ENCODE data around the gene MAPK1IP1L. TPM values are rescaled to one million over a fixed set of nuclear protein-coding genes. Genes with fewer than 3 reads are reported as not detected.

The MAPK1IP1L gene
- total and polyA plus RNA-seq, 2 of the 8 experiments (the other 6 are each of a cell fraction or from before 2014, with no cell fraction given): 111 to 228 TPM

- Histone ChIP-seq H3K4me1 (replicated peaks in 1 of 4; ENCODE audit: control insufficient read depth in 3 of 4, insufficient read depth in 4 of 4, low read length in 3 of 4) (no peaks in the 10 kb centered on the region; a peak in 3 of 7 replicates), H3K9ac (replicated peaks in 1 of 4; ENCODE audit: extremely low read depth in 1 of 4, low read depth in 3 of 4, low read length in 3 of 4) (no peak overlapping the region), H2AK5ac (ENCODE audit: low read depth, low read length) (no peak overlapping the region), H4K8ac (ENCODE audit: extremely low read depth, insufficient read depth, low read length) (no peak overlapping the region), H3K36me3 (ENCODE audit: control insufficient read depth in 2 of 4, insufficient read depth in 4 of 4, low read length in 3 of 4) (peaks cover 4 to 40% (median 8%) of the 10 kb centered on the region in 4 experiments; a peak in 7 of 8 replicates), H3K23me2 (ENCODE audit: low read depth, low read length) (no peaks in the 10 kb centered on the region), H3K27me3 (replicated peaks in 1 of 4; ENCODE audit: control insufficient read depth in 3 of 4, extremely low read depth in 1 of 4, insufficient read depth in 3 of 4, low read length in 3 of 4) (no peaks in the 10 kb centered on the region), H3K56ac (replicated peaks; ENCODE audit: insufficient read length, low read depth, low read length) (no peak overlapping the region), H4K91ac (replicated peaks; ENCODE audit: insufficient read length, low read length) (no peak overlapping the region), H4K5ac (ENCODE audit: insufficient read length, low read depth, low read length) (no peak overlapping the region), H3K79me1 (ENCODE audit: low read depth, low read length) (peaks cover 2% of the 10 kb centered on the region; the same call in 1 of the 2 replicates), H3K14ac (ENCODE audit: insufficient read length) (no peak overlapping the region), H3K4me2 (ENCODE audit: insufficient read depth in 1 of 2, low read depth in 2 of 2, low read length in 2 of 2) (no peak overlapping the region), H3K79me2 (ENCODE audit: control insufficient read depth in 1 of 2, insufficient read depth in 2 of 2, low read length in 2 of 2) (peaks cover 18 to 85% of the 10 kb centered on the region in 2 experiments), H2BK5ac (ENCODE audit: low read depth, low read length) (no peak overlapping the region), H3K4me3 (ENCODE audit: extremely low read depth in 1 of 4, insufficient read depth in 2 of 4, low read depth in 3 of 4, low read length in 4 of 4) (no peak overlapping the region), H4K20me1 (replicated peaks in 1 of 2; ENCODE audit: control insufficient read depth in 1 of 2, insufficient read depth in 2 of 2, low read length in 2 of 2) (peaks cover 6 to 7% of the 10 kb centered on the region in 2 experiments), H2BK15ac (ENCODE audit: low read length) (no peak overlapping the region), H2BK120ac (replicated peaks; ENCODE audit: low read depth, low read length) (no peak overlapping the region), H3K9me3 (ENCODE audit: insufficient read depth in 2 of 2, low read depth in 1 of 2, low read length in 1 of 2) (no peaks in the 10 kb centered on the region), H3K4ac (replicated peaks; ENCODE audit: insufficient read length, low read depth, low read length) (no peak overlapping the region), H2BK20ac (ENCODE audit: low read length) (no peak overlapping the region), H3K23ac (ENCODE audit: insufficient read length) (no peak overlapping the region), H3K18ac (ENCODE audit: extremely low read depth, low read length) (no peak overlapping the region), H2BK12ac (ENCODE audit: low read depth, low read length) (0 out of 2 replicates have a peak overlapping the region, but pooled peaks have one; percentile 33), H3K27ac (ENCODE audit: low read depth, low read length) (no peak overlapping the region), H2AFZ (ENCODE audit: low read length) (no peak overlapping the region)
- WGBS, 2 experiments (ENCODE audit: extremely low coverage in 1 of 2, insufficient coverage in 1 of 2, insufficient read length in 1 of 2, insufficient replicate concordance in 2 of 2, low coverage in 1 of 2, low lambda C conversion rate in 2 of 2, missing lambda C conversion rate in 1 of 2): 96% methylated on average over 5 of the region's 5 CpGs; no CpG with 5 or more reads in 1 of the 2 experiments
- no peak for FAIRE-seq
- ChIA-PET CTCF (ENCODE audit: partially characterized antibody) (no interaction called here), POLR2A (ENCODE audit: partially characterized antibody) (interaction anchor here (0.7 to 3.8 kb wide), 6 partner anchors 13 to 77 kb away, joined by 3 to 20 read pairs (median 3); partner anchors contain the start of genes SOCS4 and WDHD1)
- DNase-seq (ENCODE audit: low read depth in 1 of 2, low spot score in 2 of 2): no peak
- TF ChIP-seq FOSL1 (IDR thresholded peaks at IDR 0.05; ENCODE audit: insufficient read depth, low read depth, low read length) (no peak), POU5F1 (IDR thresholded peaks at IDR 0.05; ENCODE audit: low read depth, low read length) (no peak), TCF12 (IDR thresholded peaks at IDR 0.05; ENCODE audit: low read depth, low read length) (no peak), BRCA1 (IDR thresholded peaks at IDR 0.05; ENCODE audit: low read depth, low read length) (no peak), PHF8 (conservative IDR thresholded peaks at IDR 0.05; ENCODE audit: low read depth, low read length) (no peak), GTF2F1 (IDR thresholded peaks at IDR 0.05; ENCODE audit: borderline replicate concordance, low read depth, low read length) (no peak), SIN3A (conservative IDR thresholded peaks at IDR 0.05 in 1 of 2, IDR thresholded peaks at IDR 0.05 in 1 of 2; ENCODE audit: low read depth in 1 of 2, low read length in 2 of 2) (no peak), RAD21 (IDR thresholded peaks at IDR 0.05 in 1 of 2, conservative IDR thresholded peaks at IDR 0.05 in 1 of 2; ENCODE audit: low read depth in 2 of 2, low read length in 2 of 2) (no peak), ATF3 (IDR thresholded peaks at IDR 0.05; ENCODE audit: insufficient read depth, low read depth, low read length) (no peak), RBBP5 (IDR thresholded peaks at IDR 0.05; ENCODE audit: borderline replicate concordance, low read depth, low read length) (no peak), USF2 (IDR thresholded peaks at IDR 0.05; ENCODE audit: low read length) (no peak), SIX5 (IDR thresholded peaks at IDR 0.05; ENCODE audit: low read depth, low read length) (no peak)
These were observed 6.5 kb downstream of the MAPK1IP1L start for GRCh38 chr14:55057919-55058318.

Measured in H1 (cell line).